KBM-7 (cell line): ENCODE results near the gene ALPK1.
A peak's percentile ranks its signal among the peaks of the same experiment; 100 is the strongest.
"Not testable (repeated sequence)": the region's sequence is repeated elsewhere in the genome, so short reads cannot be mapped to it uniquely, and the experiment has no call there.

Experiments used
- DNase-seq: peaks from one replicate; pipeline ENCODE4 v3.0.0-alpha.2; 2015
- in situ Hi-C: fragments of 300-500 bp; cut with MboI; formaldehyde crosslinking; loops from 2 replicates; pipeline ENCODE4 v1.14.3; 2020; ENCODE audit warnings: low sequenced_read_pairs, low pct_unique_long_range_greater_than_20kb, mixed read lengths

Gene ALPK1

DNA sequence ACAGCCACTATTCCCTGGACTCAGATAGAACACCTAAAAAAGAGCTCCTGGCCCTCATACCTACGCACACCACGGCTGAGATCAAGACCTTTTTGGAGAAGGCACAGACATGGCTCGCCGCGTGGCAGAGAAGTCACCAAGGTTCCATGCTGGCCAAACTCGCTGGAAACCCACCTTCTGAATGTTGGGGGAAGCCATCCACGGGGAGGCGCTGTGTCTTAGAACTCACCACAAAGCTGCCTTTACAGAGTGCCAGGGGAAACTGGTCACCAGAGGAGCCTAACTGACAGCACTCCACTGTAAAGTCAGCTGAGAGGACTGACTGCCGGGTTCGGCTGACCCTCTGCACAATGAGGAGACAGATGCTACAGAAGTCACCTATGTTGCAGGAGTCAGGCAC lies 120.9 kb downstream of the ALPK1 start:
- no peak for DNase-seq
- in situ Hi-C loops, result no loop called here

DNA sequence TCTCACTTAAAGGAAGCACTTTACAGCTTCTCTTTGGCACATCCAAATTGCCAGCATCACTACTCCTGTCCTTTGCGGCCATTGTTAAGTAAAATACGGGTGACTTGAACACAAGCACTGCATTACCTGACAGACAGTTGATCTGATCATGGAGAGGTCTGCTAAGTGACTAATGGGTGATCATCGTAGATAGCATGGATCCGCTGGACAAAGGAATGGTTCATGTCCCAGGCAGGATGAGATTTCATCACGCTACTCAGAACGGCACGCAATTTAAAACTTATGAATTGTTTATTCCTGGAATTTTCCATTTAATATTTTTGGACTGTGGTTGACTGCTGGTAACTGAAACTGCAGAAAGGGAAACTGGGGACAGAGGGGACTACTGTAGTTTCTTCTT lies 124.7 kb downstream of the ALPK1 start:
- DNase-seq, result no peak
- in situ Hi-C loops, result no loop called here

DNA sequence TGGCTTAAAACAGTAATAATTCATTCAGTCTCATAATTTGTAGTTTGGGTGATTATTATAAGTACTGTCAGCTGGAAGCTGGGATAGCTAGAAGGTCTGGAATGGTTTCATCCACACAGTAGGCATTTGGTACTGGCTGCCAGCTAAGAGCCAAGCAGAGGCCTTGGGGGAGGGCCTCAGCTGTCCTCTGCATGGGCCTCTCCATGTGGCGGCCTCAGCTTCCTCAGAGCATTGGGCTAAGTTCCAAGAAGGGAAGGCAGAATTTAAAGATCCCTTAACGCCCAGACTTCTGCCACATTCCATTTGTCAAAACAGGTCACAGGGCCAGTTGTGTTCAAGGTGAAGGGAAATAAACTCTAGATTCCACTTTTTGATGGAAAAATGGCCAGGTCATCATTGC lies 125.5 kb downstream of the ALPK1 start:
- in situ Hi-C loops, result no loop called here
- DNase-seq, result peak; percentile 3

DNA sequence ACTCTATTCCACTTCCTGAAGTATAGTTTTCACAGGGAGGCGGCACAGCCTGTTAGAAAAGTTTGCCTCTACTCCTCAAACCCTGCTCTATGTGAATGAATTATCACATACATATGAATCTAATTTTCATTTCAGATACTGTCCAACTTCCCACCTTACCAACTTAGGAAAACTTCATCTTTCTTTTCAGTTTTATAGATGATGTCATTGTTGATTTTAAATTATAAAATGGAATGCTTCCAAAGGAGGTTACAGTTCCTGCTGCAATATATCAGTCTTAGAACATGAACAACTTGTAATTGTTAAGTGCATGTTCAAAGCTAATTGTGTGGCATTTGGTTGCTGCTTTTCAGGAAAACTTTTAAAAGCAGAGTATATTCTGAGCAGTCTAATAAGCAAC lies 126.4 kb downstream of the ALPK1 start:
- DNase-seq, result no peak
- in situ Hi-C loops, result no loop called here

DNA sequence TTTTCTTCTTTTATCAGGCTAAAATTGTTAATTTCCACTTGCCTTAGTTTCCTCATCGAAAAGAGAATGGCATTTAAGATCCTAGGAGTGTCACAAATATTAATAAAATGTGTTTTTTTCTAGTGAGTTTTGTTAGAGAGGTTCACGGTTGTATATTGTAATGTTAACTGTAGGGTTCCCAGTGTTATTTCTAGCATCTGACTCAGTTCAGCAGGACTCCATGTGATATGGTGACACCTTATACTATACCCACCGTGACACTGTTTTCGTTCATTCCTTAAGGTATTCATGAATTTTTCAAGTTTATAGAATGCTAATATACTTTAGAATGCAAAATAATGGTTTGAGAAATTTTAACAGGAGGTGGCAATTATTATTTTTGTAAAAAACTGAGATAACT lies 128.7 kb downstream of the ALPK1 start:
- DNase-seq, result no peak
- in situ Hi-C loops, result no loop called here

DNA sequence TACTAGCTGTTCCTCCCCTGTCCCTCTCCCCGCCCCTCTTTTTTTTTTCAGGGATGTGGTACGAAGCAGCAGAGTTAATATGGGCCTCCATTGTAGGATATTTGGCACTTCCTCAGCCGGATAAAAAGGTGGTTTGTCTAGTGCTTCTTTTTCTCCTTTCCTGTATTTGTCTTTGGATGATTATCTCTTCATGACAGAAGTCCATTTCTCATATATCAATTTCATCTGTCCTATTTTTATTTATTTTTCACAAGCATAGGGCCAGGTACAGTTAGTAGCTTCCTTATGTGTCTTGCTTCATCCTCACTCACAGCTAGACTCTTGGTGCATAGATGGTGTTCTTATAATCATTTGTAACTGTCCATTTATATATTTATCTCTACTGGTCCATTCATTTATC lies 129.2 kb downstream of the ALPK1 start:
- no peak for DNase-seq
- in situ Hi-C loops, result no loop called here

DNA sequence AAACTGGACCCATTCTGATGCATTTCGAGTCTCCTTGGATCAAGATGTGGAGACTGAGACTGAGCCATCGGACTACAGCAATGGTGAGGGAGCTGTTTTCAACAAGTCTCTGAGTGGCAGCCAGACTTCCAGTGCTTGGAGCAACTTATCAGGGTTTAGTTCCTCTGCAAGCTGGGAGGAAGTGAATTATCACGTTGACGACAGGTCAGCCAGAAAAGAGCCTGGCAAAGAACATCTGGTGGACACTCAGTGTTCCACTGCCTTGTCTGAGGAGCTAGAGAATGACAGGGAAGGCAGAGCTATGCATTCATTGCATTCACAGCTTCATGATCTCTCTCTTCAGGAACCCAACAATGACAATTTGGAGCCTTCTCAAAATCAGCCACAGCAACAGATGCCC lies 134.0 kb downstream of the ALPK1 start:
- no peak for DNase-seq
- in situ Hi-C loops, result no loop called here

DNA sequence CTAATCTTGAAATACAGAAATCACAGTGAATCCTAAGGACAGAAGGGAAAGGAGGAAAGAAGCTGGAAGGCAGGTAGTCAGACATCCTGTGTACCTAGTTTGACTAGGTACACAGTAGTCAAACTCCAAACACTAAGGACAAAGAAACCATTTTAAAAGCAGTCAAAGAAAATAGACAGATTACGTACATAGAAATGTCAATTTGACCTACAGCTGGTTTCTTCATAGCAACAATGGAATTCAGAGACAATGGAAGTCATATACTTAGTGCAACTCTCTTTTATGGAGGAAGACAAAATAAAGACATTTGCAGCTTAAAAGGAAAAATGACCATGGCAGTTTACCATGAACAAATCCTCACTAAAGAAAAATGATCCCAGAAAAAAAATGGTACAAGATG lies 139.8 kb downstream of the ALPK1 start:
- no peak for DNase-seq
- in situ Hi-C loops, result no loop called here

DNA sequence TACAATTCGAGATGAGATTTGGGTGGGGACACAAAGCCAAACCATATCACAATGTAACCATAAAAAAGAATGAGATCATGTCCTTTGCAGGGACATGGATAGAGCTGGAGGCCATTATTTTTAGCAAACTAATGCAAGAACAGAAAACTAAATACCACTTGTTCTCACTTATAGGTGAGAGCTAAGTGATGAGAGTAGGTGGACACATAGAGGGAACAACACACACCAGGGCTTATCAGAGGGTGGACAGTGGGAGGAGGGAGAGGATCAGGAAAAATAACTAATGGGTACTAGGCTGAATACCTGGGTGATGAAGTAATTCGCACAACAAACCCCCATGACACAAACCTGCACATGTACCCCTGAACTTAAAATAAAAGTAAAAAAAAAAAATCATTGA lies 145.1 kb downstream of the ALPK1 start:
- in situ Hi-C loops, DNase-seq: not testable (repeated sequence)

DNA sequence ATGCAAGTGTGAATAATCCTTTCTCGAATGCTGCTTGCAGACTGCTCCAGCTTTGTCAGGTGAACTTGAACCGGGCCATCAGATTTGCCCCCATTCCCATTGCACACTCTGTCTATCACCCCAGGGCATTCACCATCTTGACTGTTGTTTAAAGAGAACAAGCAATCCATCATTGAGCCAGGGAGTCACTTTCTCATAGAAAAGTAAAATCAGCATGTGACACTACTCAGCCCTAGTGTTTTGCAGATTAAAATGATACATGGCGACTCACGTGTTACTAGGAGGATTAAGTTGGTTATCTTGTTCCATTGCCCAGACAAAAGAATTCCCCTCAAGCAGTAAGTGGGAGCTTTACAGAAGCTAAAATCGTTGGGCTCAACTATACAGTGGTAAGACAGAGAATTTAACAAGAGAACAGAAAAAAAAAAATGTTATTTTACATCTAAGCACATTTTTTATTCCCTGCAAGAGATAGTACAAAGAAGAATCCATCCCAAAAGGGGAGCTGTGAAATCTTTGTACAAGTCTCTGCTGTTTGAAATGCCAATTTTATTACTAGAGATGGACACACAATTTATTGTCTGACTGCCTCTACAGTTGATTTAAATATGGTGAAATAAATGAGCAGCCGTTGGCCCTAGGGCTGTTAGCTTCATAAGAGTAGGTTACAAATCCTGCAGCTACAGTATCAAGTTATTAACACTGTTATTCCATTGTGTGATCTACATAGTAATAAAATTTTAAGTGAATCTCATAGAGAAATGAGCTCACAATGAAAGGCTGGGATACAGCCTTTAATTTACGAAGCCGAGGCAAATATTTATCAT lies 151.3 kb downstream of the ALPK1 start:
- in situ Hi-C loops, result no loop called here
- DNase-seq, result no peak

DNA sequence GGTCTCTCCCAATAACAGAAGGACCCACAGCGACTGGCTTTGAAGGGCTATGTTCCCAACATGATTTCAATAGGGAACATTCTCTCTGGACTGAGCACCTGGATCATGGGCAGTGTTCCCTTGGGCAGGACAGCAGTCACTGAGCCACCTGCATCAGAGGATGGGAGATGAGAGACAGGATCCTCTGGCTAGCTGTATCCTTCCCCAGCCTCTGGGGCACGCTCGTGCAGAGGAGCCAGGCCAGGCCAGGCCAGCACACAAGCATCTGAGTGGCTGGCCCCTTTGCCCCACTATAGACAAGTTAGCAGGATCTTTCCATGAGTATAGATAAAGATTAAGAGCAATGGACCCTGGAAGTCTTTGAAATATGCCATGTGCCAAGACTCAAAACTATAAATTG lies 152.5 kb downstream of the ALPK1 start:
- DNase-seq, result no peak
- in situ Hi-C loops, result no loop called here

DNA sequence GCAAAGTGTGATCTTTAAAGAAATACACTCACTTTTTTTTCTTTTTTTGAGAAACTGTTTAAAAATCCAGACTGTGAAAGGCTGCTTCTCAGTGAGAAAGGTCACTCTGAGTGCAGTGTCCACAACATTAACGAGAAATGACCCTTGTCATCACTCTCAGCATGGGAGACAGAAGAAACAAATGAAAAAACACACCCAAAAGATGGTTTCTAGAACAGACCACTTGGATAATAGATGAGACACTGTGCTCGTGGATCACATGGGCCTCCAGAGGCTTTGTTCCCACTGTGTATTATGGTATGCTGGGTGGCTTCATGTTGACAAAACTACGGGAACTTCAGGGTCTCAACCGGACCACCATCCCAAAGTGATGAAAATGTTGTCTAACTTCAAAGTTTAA lies 153.9 kb downstream of the ALPK1 start:
- in situ Hi-C loops, result no loop called here
- DNase-seq, result no peak

DNA sequence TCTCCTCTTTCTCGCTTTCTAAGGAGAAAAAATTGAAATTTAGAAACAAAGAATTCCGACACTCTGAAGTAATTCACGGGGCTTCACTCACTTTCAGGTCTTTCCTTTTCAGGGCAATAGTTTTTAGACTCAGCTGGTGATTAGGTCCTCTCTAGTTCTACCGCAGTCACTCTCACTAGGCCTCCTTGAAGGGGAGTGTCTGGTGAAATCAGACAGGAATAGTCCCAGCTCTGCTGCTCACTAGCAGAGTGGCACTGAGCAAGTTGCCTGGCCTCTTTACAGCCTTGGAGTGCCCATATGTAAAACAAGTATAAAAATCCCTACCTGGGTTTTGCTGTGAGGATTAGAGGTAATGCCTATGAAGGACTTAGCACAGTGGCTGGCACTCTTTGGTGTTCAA lies 154.7 kb downstream of the ALPK1 start:
- in situ Hi-C loops, result no loop called here
- no peak for DNase-seq

DNA sequence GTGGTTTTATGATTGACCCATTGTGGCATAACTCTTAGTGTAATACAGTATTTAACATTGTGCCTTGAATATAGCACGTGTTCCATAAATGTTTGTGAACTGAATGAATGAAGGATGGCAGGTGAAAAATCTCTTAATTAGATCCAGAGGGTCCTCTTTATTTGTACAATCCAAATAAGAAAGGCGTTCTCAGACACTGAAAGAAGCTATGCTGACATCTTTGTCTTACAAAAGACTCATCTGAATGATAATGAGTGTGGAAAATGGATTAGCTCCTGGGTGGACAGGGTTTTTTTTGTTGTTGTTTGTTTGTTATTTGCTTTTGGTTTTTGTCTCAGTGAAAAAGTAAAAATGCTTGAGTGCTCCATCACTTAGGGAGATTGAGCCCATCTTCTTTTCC lies 156.2 kb downstream of the ALPK1 start:
- in situ Hi-C loops, result no loop called here
- no peak for DNase-seq

DNA sequence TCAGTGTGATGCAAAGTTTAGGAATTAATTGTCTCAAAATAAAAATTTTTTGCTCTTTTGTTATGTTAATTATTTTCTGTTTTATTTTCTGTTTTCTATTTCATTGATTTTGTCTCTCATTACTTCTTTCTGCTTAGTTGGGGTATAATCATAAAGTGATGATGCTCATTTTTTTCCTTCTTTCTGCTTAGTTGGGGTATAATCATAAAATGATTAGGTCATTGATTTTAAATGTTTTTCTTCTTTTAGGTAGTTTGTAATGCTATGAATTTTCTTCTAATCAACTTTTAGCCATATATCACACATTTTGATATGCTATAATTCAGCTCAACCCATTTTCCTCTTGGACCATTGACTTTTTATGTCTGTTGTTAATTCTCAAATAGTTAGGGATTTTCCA lies 175.1 kb downstream of the ALPK1 start:
- in situ Hi-C loops, result no loop called here
- no peak for DNase-seq

DNA sequence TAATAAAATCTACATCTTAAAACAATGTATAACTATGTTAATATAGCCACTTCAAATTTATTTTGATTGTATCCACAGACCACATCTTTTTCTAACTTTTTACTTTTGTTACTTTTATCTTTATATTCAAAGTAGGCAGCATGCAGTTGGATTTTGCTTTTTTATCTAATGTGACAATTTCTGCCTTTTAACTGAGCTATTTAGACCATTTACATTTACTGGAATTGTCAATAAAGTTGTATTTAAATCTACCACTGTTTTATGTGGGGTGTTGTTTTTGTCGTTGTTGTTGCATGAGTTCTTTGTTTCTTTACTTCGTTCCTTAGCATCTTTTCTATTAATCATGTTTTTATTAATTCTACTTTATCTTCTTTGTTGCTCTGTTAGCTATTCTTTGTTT lies 176.8 kb downstream of the ALPK1 start:
- DNase-seq, result no peak
- in situ Hi-C loops, result no loop called here

DNA sequence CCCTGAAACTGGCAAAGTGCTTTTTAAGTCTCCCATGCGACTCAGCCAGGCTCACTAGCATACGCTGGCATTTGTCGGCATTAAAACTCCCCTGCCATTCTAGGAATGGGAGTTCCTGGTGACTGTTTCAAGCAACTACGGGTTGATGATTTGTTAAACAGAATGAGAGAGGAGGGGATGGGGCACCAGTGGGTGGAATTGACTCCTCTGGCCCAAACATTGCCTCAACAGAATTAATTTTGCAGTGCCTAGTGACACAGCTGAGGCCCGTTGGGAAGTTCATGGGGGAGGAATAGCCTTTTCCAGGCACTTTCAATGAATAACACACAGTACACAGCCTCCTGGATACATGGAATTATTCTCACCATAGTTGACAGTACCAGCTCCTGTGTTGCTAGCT lies 188.8 kb downstream of the ALPK1 start:
- in situ Hi-C loops, result no loop called here
- no peak for DNase-seq

DNA sequence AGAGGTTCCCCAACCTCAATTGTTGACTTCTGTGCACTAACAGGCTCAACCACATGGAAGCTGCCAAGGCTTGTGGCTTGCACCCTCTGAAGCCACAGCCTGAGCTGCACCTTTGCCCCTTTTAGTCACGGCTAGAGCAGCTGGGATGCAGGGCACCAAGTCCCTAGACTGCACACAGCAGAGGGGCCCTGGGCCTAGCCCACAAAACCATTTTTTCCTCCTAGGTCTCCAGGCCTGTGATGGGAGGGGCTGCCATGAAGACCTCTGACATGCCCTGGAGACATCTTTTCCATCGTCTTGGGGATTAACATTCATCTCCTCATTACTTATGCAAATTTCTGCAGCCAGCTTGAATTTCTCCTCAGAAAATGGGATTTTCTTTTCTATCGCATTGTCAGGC lies 193.6 kb downstream of the ALPK1 start:
- DNase-seq, in situ Hi-C loops: not testable (repeated sequence)
